Fibroblast of the aortic adventitia (primary cell): ENCODE data around the gene CCNK. TPM values are rescaled to one million over a fixed set of nuclear protein-coding genes. Genes with fewer than 3 reads are reported as not detected.

Experiments used
- DNase-seq: peaks from one replicate; pipeline ENCODE4 v3.0.0-alpha.2; 2010; ENCODE audit warnings: low read depth
- H3K4me3 ChIP-seq: 2 replicates; pipeline ENCODE4 v1.5.1; 2011; ENCODE audit warnings: low read depth, mild to moderate bottlenecking, control low read depth, low read length, moderate library complexity
- CTCF ChIP-seq: IDR thresholded peaks from 2 replicates; pipeline ENCODE4 v1.5.1; 2011; ENCODE audit warnings: mild to moderate bottlenecking, low read length, control low read depth, inconsistent platforms; ENCODE audit not compliant: insufficient read depth
- total RNA-seq: library from RNA; depleted of rRNA; stranded (reverse); fragments of >200 nt; gene quantifications from 2 replicates; pipeline ENCODE4 v1.2.3, GENCODE V29; 2012; ENCODE audit warnings: low replicate concordance

The CCNK gene
- total RNA-seq, 1 donor = 27.3 TPM

DNA sequence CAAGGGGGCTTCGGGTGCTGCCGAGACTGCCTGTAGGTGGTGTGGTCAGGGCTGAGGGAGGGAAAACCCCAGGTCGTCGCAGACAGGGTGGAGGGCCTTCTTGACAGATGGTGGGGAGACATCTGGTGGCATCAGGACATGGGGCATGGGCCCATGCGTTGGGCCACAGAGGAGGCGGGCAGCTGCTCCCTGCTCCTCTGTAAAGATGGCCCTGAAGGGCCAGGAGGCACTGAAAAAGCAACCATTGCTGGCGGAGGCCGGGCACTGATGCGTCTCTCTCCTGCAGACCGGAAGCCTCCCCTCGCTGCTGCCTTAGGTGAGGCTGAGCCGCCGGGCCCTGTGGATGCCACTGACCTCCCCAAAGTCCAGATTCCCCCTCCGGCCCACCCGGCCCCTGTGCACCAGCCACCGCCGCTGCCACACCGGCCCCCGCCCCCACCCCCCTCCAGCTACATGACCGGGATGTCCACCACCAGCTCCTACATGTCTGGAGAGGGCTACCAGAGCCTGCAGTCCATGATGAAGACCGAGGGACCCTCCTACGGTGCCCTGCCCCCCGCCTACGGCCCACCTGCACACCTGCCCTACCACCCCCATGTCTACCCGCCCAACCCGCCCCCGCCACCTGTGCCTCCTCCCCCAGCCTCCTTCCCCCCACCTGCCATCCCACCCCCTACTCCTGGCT is 28.8 kb downstream of the CCNK start:
- DNase-seq = no peak
- TF ChIP-seq CTCF = no peak

DNA sequence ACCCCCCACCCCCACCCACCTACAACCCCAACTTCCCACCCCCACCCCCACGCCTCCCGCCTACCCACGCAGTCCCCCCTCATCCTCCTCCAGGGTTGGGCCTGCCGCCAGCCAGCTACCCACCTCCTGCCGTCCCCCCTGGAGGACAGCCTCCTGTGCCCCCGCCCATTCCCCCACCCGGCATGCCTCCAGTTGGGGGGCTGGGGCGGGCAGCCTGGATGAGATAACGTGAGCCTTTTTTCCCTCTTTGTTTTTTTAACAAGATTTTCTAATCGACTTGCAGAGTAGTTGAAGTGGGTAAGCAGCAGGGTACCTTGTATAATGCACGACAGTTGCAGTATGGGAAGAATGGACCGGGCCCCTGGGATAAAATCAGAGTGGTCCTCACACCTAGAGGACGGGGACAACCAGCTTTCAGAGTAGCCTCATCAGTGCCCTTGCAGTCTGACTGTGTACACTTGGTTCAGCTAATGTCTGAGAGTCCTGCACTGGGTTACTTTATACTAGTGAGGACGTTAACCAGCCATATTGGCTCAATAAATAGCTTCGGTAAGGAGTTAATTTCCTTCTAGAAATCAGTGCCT is 29.4 kb downstream of the CCNK start:
- DNase-seq = no peak
- no peak for TF ChIP-seq CTCF
- no peak overlapping the region for H3K4me3 ChIP-seq

More for the DNA sequence above, 28.8 kb downstream of the CCNK start:
- H3K4me3 ChIP-seq = no peak overlapping the region

GRCh38 chr14:99511421-99512109 is 30.4 kb downstream of the CCNK start:
- H3K4me3 ChIP-seq = no peak overlapping the region
- peak; percentile 69 for DNase-seq
- no peak for TF ChIP-seq CTCF

GRCh38 chr14:99512110-99512449 is 30.9 kb downstream of the CCNK start:
- no peak overlapping the region for H3K4me3 ChIP-seq
- no peak for TF ChIP-seq CTCF
- no peak for DNase-seq

GRCh38 chr14:99512571-99513182 is 31.5 kb downstream of the CCNK start:
- H3K4me3 ChIP-seq = no peak overlapping the region
- no peak for DNase-seq
- no peak for TF ChIP-seq CTCF

- no peak for TF ChIP-seq CTCF
- H3K4me3 ChIP-seq = no peak overlapping the region
- DNase-seq = no peak
These were observed 32.0 kb downstream of the CCNK start for GRCh38 chr14:99513183-99513694.
